GM13977 (cell line): Measurements from ENCODE around the gene ADCY4.
A peak's percentile ranks its signal among the peaks of the same experiment; 100 is the strongest.

Experiments used
- DNase-seq: peaks from one replicate; pipeline ENCODE4 v3.0.0; 2012; ENCODE audit warnings: low spot score
- CTCF ChIP-seq: IDR thresholded peaks from 2 replicates; pipeline ENCODE4 v1.5.1; 2012; ENCODE audit warnings: mild to moderate bottlenecking, control low read depth; ENCODE audit not compliant: insufficient read depth; ENCODE audit errors: extremely low read depth, missing control alignments
- in situ Hi-C: fragments of 300-500 bp; cut with MboI; formaldehyde crosslinking; loops from one replicate; pipeline ENCODE4 v1.12.0; 2022; ENCODE audit warnings: low sequenced_read_pairs, low pct_unique_long_range_greater_than_20kb, mixed read lengths, inconsistent platforms; ENCODE audit not compliant: unreplicated experiment

The ADCY4 gene

GRCh38 chr14:24307575-24308341 lies 27.1 kb downstream of the ADCY4 start, which contains the start of gene CIDEB:
Gene CIDEB (minus strand): TSS chr14:24307977. CDS start chr14:24307858, 119 bp downstream.
- peak; percentile 95 for TF ChIP-seq CTCF
- in situ Hi-C loops: no loop called here
- DNase-seq: peak; percentile 79

GRCh38 chr14:24307156-24307574 lies 27.7 kb downstream of the ADCY4 start:
- in situ Hi-C loops: no loop called here
- no peak for TF ChIP-seq CTCF
- no peak for DNase-seq

- DNase-seq: no peak
- in situ Hi-C loops: no loop called here
Observed at GRCh38 chr14:24304019-24304387, 30.9 kb downstream of the ADCY4 start.

GRCh38 chr14:24300326-24300980 lies 34.4 kb downstream of the ADCY4 start:
- in situ Hi-C loops: no loop called here
- no peak for DNase-seq
- TF ChIP-seq CTCF: no peak

More at GRCh38 chr14:24304019-24304387, 30.9 kb downstream of the ADCY4 start:
- no peak for TF ChIP-seq CTCF

- in situ Hi-C loops: loop anchor here (5.0 kb wide), 1 partner anchor 57 kb away; the partner anchor contains the start of gene TINF2
- DNase-seq: peak; percentile 97
- no peak for TF ChIP-seq CTCF
Observed at GRCh38 chr14:24299255-24300191, 35.3 kb downstream of the ADCY4 start, which contains the start of the genes DHRS1 and NOP9. Gene DHRS1 (minus strand): TSS chr14:24299780. CDS start chr14:24299106, 674 bp downstream. Gene NOP9 (plus strand): TSS chr14:24299850. CDS start chr14:24299955, 105 bp downstream.

- no peak for DNase-seq
- TF ChIP-seq CTCF: no peak
- in situ Hi-C loops: loop anchor here (5.0 kb wide), 1 partner anchor 57 kb away; the partner anchor contains the start of gene TINF2
Observed at GRCh38 chr14:24298892-24299254, 36.0 kb downstream of the ADCY4 start.
